T-helper 2 cell treated with Interferon-gamma antibody and Interleukin-4, amounts not matched to agents 100 ng/mL and 5 ng/mL, for 36 hours (primary cell): ENCODE data around the gene TMED1. TPM values are rescaled to one million over a fixed set of nuclear protein-coding genes. Genes with fewer than 3 reads are reported as not detected.

Source experiments
- intact Hi-C: fragments of 100-400 bp; cut with micrococcal nuclease; formaldehyde crosslinking; loops from one replicate; pipeline ENCODE4 v1.15.1; 2023
- total RNA-seq: library from RNA; stranded (reverse); gene quantifications from 2 replicates; pipeline ENCODE4 v1.2.3, GENCODE V29; 2022

Gene TMED1
- total RNA-seq, 1 donor from 2014 or later, result 12.8 TPM

DNA sequence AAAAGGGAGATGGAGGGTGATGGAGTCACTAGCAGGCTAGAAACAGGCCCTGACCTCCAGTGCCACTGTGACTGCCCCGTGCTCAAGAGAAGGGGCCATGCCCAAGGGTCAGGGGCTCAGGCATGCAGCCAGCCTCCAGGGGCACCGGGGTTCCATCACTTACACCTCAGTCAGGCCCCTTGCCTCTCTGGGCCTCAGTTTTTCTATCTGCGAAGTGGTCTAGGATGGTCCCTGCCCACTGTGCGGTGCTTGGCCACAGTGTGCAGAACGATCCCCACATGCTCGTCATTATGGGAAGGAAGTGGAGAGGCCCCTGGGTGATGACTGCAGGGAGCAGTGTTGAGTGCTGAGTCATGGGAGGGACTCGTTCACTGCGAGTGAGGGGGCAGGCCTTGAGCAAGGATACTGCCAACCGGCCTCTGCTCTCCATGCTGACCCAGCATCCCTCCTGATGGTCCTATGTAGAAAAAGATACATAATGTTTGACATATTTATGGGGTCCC is 23.1 kb downstream of the TMED1 start:
- intact Hi-C loops, result no loop called here

DNA sequence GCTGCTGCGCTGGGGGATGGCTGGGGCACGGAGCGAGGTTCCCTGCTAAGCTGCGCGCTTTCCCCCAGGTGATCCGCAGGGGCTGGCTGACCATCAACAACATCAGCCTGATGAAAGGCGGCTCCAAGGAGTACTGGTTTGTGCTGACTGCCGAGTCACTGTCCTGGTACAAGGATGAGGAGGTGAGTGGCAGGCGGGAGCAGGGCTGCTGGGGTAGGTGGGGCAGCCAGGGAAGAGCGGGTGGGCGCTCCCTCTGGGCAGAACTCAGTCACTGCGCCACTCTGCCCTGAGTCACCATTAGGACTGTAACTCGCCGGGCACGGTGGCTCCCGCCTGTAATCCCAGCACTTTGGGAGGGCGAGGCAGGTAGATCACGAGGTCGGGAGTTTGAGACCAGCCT is 23.8 kb downstream of the TMED1 start:
- intact Hi-C loops, result no loop called here

DNA sequence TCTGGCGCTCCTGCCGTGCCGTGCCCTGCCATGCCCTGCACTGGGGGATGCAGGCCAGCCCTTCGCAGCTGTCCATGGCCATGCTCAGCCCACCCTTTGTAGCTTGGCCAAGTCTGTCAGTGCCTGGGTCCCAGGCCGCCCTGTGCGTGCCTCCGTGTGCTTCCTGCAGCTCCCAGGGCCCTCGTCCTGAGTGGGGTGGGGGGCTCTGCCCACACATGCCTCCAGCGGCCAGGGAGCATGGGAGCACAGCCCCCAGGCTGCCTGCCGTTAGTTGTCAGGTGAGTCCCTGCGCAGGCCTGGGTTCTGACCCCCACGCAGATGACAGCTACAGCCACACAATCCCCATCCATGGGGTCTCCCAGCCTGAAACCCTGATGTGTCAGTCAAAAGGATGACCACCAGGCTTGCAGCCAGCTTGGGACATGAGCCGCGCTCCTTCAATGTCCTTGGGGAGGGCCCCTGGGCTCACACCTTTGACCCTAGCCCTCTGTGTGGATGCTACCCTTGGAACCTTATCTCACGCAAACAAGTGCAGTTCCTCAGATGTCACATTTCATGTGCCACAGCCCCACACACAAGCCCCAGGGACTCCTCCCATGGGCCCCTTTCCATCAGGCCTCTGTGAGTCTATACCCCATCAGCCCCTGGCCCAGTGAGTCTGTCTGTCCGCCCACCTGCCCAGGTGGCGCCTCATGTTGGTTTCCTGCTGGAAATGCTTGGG is 24.5 kb downstream of the TMED1 start:
- intact Hi-C loops, result no loop called here

DNA sequence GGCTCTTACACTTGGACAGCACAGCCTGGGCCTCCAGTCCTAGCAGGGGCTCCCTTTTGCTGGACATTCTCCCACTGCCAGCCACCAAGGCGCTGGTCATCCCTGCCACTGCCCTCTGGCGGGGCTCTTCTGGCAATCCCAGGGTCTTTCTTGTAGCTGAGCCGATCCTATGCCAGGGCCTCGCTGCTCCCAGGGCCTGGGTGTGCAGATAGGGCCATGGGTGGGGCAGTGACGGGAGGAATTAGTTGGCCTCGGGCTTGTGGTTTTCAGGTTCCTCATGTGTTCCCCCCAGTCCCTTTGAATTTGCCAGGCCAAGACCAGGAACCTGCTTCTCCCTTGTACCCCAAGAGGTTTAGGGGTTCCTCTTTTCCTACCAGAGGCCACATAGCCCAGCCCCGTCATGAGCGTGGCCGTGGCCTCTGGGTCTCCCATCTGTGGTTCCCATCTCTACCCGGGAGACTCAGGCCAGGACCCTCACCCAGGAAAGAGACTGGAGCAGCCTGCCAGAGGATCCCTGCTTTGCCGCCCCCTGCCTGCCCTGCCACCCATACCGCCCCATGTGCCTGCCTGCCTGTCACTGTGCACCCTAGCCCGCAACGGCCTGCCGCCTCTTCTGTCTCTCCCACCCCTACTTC is 26.2 kb downstream of the TMED1 start:
- intact Hi-C loops, result no loop called here

DNA sequence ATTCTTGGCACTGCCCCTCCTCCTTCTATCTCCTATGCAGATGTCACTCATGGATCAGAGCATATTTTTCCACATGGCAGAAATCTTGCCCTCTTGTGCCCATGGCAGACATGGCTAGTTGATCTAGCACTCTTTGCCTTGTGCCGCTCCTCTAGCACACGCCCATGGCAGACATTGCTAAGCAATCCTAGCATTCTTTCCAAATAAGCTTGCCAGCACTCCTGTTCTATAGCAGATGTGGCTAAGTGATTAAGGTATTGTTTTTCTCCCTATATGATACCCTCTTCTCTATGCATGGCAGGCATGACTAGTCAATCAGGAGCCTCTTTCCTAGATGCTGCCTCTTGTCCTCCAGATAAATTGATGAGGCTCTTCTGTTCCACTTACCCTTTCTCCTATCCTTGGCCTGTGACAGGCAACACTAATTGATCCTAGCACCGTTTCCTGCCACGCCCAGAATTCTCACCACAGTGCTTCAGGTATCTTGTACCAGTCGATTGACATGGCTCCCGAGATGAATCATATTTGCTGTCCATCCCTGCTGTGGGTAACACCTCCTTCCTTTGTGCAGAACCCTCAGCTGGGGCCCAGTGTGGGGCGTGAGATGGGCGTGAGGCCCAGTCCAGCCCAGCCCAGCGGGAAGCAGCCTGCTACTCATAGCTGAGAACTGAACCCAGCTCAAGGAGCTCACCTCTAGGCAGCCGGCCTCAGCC is 26.9 kb downstream of the TMED1 start:
- intact Hi-C loops, result no loop called here

DNA sequence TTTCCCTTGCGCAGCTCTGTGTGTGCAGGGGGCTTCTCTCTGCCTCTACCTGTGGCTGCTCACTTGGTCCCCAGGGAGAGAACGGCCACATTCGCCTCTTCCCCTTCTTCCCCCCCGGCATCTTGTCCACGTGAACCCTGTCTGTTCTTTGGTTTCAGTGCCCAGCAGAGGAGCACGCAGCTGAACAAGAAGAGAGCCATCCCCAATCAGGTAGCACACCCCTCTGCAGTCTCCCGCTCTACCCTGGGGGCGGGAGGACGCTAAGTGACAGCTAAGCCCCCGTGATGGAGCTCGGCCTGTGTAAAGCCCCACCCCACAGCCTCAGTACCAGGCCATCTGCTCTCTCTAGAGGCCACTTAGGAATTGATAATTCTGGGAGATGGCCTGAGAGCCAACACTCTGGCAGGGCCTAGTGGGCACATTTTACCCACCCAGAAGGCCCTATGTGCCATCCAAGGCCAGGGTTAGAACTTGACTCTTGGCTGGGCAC is 30.2 kb downstream of the TMED1 start:
- intact Hi-C loops, result no loop called here

DNA sequence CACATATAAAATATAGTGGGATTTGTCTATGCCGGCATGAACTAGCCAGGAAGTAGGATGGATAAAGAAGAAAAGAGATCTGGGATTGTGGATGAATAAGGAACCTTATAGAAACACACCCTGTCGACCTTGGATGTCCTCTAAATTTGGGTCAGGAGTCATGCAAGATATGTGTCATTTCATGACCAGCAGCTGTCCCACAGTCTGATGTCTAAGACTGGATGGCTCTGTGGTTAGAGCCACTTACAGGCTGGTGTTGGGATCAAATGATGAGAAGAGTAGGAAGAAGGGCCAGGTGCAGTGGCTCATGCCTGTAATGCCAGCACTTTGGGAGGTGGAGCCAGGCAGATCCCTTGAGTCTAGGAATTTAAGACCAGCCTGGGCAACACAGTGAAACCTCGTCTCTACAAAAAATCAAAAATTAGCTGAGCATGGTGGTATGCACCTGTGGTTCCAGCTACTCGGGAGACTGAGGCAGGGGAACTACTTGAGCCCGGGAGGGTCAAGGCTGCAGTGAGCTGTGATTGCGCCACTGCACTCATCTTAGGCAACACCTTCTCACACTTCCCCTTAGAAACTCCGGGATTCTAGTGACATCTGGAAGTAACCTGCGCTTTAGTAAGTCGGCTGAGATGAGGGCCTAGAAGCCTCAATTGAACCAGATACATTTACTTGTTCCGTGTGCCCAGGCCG is 30.8 kb downstream of the TMED1 start:
- intact Hi-C loops, result no loop called here

DNA sequence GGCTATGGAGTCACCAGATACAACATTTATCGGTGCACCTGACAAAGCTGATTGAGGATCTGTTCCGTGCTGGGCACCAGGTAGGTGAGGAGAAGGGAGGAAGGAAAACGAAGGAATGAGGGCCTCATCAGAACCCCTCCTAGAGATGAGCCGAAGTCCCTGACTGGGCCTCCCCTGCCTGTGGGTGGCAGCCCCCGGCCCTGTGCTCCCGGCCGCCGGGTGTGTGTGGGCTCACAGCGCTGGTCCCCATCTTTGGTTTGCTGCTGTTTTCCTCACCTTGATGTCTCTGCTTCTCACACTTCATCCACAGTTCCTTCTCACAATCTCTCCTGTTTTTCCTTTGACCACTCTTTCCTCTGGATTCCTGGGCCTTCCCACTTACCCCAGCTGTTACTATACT is 32.8 kb downstream of the TMED1 start:
- intact Hi-C loops, result no loop called here

DNA sequence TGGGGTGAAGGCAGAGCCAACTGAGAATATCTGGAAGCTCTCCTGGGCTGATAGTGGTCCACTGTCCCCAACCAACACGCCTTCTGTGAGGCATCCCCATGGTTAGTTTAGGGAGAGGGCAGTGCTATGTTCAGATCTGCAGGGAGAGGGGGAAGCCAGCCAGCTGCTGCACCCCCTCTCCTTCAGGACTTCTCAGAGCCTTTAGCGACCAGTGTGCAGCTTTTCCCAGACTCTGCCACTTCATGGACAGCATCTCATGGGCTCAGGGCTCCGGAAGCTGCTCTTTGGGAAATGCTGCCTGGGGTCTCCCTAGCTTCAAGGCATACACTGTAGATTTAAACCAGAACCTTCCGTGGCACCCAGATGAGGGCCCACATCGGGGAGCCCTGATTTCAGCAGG is 33.5 kb downstream of the TMED1 start:
- intact Hi-C loops, result no loop called here

DNA sequence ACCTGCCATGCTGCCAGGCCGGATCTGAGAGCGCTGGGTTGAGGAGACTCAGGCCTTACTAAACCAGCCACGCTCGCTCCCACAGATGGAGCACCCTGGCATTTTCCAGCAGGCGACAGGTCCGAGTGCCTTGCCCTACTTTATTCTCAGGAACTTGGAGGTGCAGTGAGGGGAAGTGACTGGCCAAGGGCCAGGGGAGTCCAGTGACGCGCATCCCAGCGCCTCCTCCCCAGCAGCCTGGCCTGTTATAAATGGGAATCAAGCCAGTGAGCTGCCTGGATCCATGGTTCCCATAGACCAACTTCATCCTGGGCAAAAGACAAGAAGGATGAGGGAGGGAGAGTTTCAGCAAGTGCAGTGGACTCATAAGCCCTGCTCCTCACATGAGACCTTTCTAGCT is 35.5 kb downstream of the TMED1 start:
- intact Hi-C loops, result no loop called here

DNA sequence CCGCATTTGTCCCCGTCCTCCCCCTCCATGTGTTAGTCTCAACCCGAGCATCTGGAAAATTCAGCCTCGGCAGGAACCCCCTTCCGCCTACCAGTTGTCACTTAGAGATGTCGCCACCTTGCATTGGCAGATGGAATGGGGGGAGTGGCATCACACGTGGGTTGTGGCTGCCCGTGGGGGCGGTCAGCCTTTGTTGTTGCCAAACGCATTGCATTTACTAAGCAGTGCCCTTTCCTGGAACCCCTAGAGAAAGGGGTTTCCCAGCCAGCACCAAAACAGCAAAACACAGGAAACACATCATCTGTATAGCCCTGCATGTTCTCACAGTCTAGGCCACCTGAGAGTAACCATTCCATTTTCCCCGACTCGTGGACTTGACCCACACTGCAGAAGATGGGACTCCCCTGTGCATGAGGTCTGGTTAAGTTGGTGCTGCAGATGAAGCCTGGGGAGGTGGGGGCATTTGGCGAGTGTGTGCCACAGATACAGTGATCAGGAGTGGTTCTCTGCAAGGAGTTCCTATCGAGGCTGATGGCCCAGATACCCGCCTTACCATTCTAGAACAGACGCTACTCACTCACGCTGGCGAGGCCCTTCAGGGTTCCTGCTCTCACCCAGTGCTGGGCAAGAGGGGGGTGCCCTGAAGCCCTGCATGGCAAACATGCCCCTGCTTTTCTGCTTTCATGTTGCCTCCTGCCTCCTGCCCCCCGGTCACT is 38.3 kb downstream of the TMED1 start:
- intact Hi-C loops, result loop anchor here (2.0 kb wide), 1 partner anchor 37 kb away; no protein-coding TSS in a partner anchor

DNA sequence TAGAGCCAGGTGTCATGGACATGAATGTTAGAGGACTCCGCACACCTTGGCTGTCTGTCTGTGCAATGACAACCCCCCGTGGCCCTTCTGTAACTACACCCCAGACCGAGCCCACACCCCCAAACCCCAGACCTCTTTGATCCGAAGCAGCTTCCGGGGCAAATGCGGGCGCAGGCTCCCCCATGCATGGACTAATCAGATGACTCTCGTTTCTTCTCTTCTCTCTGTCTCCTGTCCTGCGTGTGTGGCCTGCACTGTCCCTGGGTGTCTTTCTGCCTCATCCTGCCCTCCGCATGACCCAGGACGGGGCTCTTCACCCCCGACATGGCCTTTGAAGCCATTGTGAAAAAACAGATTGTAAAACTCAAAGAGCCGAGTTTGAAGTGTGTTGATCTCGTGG is 38.9 kb downstream of the TMED1 start:
- intact Hi-C loops, result loop anchor here (2.0 kb wide), 1 partner anchor 36 kb away; no protein-coding TSS in a partner anchor

DNA sequence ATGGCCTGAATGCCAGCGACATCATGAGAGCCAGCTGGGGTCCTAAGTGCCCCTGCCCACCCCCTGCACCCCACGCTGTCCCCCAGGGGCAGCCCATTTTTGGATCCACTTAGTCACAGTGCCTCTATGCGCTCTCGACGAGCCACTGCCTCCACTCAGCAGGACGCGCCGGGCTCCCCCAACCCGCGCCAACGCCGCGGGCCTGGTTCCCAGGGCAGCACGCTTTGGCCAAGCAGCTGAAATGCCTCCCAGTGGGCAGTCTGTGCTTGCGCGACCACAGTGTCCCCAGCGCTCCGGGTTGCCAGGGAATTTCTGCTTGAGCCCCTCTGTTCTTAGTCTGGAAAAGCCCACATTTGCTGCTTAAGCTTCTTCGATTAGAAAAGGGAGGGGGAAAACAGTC is 39.4 kb downstream of the TMED1 start:
- intact Hi-C loops, result loop anchor here (2.0 kb wide), 1 partner anchor 36 kb away; no protein-coding TSS in a partner anchor

DNA sequence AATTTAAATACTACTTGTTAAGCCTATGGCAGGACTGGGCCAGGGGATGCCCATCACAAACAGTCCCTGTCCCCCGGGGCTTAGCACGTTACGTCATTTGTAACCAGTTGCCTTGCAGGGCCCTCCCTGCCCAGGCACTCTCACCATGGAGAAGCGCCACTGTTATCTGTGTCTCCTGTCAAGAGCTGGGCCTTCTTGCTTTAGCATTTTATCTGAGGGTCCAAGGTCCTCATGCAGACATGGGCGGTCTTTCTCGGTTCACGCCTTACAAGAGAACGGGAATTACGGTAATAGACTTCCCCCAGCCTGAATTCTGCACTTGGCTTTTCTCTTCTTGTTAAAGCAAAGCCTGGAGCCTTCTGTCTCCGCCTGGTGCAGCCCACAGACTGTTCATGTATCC is 46.1 kb downstream of the TMED1 start:
- intact Hi-C loops, result no loop called here

DNA sequence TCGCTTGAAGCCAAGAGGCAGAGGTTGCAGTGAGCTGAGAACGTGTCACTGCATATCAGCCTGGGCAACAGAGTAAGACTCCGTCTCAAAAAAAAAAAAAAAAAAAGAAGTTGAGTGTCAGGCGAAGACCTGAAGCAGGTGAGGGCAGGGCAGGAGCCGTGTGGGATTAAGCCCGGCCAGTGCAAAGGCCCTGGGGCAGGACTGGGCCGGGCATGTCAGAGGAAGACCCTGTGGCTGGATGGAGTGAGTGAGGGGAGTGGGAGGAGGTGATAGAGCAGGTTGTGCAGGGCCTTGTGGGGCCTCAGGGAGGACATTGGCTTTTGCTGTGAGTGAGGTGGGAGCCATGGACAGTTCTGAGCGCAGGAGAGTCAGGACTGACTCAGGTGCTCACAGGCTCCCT is 47.9 kb downstream of the TMED1 start:
- intact Hi-C loops, result no loop called here

DNA sequence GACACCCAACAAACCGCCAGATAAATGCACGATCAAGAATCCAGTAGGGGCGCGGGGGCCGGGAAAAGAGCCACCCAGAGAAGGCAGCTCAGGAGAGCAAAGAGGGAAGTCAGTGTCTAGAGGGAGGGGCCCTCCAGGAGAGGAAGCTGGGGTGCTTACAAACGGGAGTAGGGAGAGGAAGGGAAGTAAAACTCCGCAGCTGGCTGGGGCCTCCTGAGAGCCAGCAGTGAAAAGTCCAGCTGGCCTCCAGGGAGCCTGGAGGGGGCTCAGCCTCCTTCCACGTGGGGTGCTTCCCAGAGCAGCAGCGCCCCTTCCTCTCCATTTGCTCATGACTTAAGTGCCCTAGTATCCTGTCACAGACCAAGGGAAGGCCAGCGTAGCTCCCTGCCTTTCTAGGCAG is 51.8 kb downstream of the TMED1 start:
- intact Hi-C loops, result no loop called here

DNA sequence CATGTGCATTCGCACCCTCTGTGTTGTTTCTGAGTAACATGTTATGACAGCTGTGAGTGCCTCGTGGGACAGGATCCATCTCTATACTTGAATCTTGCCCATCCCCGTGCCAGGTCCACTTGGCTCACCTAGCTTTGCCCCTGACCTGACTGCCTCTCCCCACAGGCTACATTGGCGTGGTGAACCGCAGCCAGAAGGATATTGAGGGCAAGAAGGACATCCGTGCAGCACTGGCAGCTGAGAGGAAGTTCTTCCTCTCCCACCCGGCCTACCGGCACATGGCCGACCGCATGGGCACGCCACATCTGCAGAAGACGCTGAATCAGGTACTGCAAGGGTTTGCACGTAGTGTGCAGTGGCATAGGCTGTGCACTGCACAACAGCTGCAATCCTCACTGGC is 53.2 kb downstream of the TMED1 start:
- intact Hi-C loops, result no loop called here
